ENCODE measurements around the gene PDE3B. TPM values are rescaled to one million over a fixed set of nuclear protein-coding genes. Genes with fewer than 3 reads are reported as not detected.
"Not testable (repeated sequence)": the region's sequence is repeated elsewhere in the genome, so short reads cannot be mapped to it uniquely, and the experiment has no call there.

PDE3B gene
- total and polyA plus RNA-seq, 11 donors: 2.4 to 17.0 (median 10.0) TPM

GRCh38 chr11:14722496-14722895, 78.9 kb downstream of the PDE3B start:
- peak overlapping the region in 1 of 12 donors; percentile 22 for H3K4me3 ChIP-seq
- TF ChIP-seq, protein P1, sequence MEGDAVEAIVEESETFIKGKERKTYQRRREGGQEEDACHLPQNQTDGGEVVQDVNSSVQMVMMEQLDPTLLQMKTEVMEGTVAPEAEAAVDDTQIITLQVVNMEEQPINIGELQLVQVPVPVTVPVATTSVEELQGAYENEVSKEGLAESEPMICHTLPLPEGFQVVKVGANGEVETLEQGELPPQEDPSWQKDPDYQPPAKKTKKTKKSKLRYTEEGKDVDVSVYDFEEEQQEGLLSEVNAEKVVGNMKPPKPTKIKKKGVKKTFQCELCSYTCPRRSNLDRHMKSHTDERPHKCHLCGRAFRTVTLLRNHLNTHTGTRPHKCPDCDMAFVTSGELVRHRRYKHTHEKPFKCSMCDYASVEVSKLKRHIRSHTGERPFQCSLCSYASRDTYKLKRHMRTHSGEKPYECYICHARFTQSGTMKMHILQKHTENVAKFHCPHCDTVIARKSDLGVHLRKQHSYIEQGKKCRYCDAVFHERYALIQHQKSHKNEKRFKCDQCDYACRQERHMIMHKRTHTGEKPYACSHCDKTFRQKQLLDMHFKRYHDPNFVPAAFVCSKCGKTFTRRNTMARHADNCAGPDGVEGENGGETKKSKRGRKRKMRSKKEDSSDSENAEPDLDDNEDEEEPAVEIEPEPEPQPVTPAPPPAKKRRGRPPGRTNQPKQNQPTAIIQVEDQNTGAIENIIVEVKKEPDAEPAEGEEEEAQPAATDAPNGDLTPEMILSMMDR (IDR thresholded peaks at IDR 0.05): no peak
- no peak for TF ChIP-seq POLR2A (IDR thresholded peaks at IDR 0.05)
- H3K4me1 ChIP-seq: no peaks in the 10 kb centered on the region
- no peaks in the 10 kb centered on the region for H3K27me3 ChIP-seq
- ATAC-seq (no peak), DNase-seq (no peak)
- no peaks in the 10 kb centered on the region for H3K9me3 ChIP-seq
- no peaks in the 10 kb centered on the region for H3K36me3 ChIP-seq
- WGBS, 4 donors: 86 to 92% (median 87%) methylated on average over 4 of the region's 4 CpGs
- H3K27ac ChIP-seq: peak overlapping the region in 1 of 12 donors; percentile 15
- intact Hi-C loops (cut with DNase I): no loop called here

DNA sequence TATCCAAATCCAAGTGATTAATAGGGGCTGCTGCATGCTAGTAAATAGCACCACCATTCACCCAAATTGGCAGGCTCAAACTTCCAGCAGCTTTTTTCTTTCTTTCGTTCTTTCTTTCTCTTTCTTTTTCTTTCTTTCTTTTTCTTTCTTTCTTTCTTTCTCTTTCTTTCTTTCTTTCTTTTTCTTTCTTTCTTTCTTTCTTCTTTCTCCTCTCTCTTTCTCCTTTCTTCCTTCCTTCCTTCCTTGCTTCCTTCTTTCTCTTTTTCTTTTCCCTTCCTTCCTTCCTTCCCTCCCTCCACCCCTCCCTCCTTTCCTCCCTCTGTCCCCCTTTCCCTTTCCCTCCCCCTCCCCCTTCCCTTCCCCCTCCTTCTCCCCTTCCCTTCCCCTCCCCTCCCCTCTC, 81.5 kb downstream of the PDE3B start:
- DNase-seq (no peak), ATAC-seq (no peak)
- Histone ChIP-seq H3K27me3 (no peaks in the 10 kb centered on the region), H3K9me3 (no peaks in the 10 kb centered on the region), H3K36me3 (no peaks in the 10 kb centered on the region), H3K27ac (no peak overlapping the region), H3K4me3 (no peak overlapping the region), H3K4me1 (no peaks in the 10 kb centered on the region)
- intact Hi-C loops (cut with DNase I): no loop called here
- TF ChIP-seq, protein P1 (IDR thresholded peaks at IDR 0.05): no peak
- TF ChIP-seq POLR2A (IDR thresholded peaks at IDR 0.05): no peak
- 91 to 98% (median 94%) methylated on average over 1 of the region's 1 CpG for WGBS, 4 donors

DNA sequence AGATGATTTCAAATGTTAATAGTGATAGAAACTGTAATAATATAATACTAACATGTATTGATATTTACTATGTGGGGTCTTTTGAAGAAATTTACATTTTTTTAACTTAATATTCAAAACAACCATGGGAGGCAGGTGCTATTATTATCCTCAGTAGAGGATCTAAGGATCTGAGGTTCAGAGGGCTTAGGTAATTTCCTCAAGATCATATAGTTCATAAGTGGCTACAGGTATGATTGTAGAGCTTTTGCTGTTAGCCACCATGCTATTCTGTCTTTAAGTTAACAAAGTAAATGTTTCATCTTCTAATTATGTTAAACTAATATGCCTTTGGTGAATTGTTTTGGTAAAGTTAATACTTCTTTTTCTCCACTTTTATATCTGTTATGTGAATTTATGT, 83.6 kb downstream of the PDE3B start:
- Histone ChIP-seq H3K27ac (no peak overlapping the region), H3K27me3 (no peaks in the 10 kb centered on the region), H3K9me3 (no peaks in the 10 kb centered on the region), H3K4me1 (no peaks in the 10 kb centered on the region), H3K36me3 (no peaks in the 10 kb centered on the region), H3K4me3 (no peak overlapping the region)
- TF ChIP-seq POLR2A (IDR thresholded peaks at IDR 0.05): no peak
- TF ChIP-seq, protein P1 (IDR thresholded peaks at IDR 0.05): no peak
- intact Hi-C loops (cut with DNase I): no loop called here
- DNase-seq: no peak
- no peak for ATAC-seq

DNA sequence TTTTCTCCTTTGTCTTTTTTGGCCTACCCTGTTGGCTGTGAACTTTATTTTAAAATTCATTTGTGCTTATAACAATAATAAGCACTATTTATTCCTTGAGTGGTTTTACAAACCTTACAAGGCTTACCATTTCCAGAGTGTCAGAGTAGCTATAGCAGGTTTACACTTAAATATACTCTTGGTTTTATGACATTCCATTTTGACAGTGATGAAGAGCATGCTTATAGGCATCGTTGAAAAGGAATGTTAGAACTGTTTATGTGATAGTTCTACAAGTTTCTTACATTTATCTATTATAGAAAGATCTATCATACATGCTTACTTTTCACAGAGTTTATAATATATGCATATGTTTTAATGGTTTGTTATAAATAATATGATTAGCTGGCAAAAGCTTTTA, 84.1 kb downstream of the PDE3B start:
- DNase-seq (no peak), ATAC-seq (no peak)
- Histone ChIP-seq H3K4me3 (no peak overlapping the region), H3K9me3 (no peaks in the 10 kb centered on the region), H3K27me3 (no peaks in the 10 kb centered on the region), H3K27ac (no peak overlapping the region), H3K36me3 (no peaks in the 10 kb centered on the region), H3K4me1 (no peaks in the 10 kb centered on the region)
- WGBS, 4 donors: 10 to 20% (median 16%) methylated on average over 1 of the region's 1 CpG
- TF ChIP-seq, protein P1 (IDR thresholded peaks at IDR 0.05): no peak
- no peak for TF ChIP-seq POLR2A (IDR thresholded peaks at IDR 0.05)
- intact Hi-C loops (cut with DNase I): no loop called here

DNA sequence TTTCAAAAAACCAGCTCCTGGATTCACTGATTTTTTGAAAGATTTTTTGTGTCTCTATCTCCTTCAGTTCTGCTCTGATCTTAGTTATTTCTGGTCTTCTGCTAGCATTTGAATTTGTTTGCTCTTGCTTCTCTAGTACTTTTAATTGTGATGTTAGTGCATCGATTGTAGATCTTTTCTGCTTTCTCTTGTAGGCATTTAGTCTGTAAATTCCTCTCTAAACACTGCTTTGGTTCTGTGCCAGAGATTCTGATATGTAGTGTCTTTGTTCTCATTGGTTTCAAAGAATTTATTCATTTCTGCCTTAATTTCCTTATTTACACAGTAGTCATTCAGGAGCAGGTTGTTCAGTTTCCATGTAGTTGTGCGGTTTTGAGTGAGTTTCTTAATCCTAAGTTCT, 96.9 kb downstream of the PDE3B start:
- intact Hi-C loops (cut with DNase I): loop anchor here in 1 of 10 donors (5.0 kb wide), 1 partner anchor 67 kb away; no protein-coding TSS in a partner anchor
- not testable (repeated sequence) for H3K36me3 ChIP-seq, DNase-seq, H3K4me3 ChIP-seq, H3K27ac ChIP-seq, ATAC-seq, H3K27me3 ChIP-seq, H3K4me1 ChIP-seq
- H3K9me3 ChIP-seq: peaks cover 0 to 18% (median 0%) of the 10 kb centered on the region in 12 donors
- 86 to 91% (median 89%) methylated on average over 2 of the region's 2 CpGs for WGBS, 4 donors

All from heart left ventricle (tissue), 16 donors.